Measurements from ENCODE around the gene PARP8.

The PARP8 gene

GRCh38 chr5:50888751-50889150 lies 222.3 kb downstream of the PARP8 start:
- TF ChIP-seq CTCF (IDR thresholded peaks at IDR 0.05; ENCODE audit: extremely low read depth, insufficient read depth, missing control alignments), result no peak
- no peak for DNase-seq (ENCODE audit: low spot score)
- in situ Hi-C loops (cut with MboI; ENCODE audit: low pct_unique_long_range_greater_than_20kb, low sequenced_read_pairs, unreplicated experiment), result no loop called here

GRCh38 chr5:50889790-50890189 lies 223.4 kb downstream of the PARP8 start:
- no peak for TF ChIP-seq CTCF (IDR thresholded peaks at IDR 0.05; ENCODE audit: extremely low read depth, insufficient read depth, missing control alignments)
- in situ Hi-C loops (cut with MboI; ENCODE audit: low pct_unique_long_range_greater_than_20kb, low sequenced_read_pairs, unreplicated experiment), result no loop called here
- no peak for DNase-seq (ENCODE audit: low spot score)

All from GM13977 (cell line).